GM12878 (cell line): ENCODE measurements around the gene FAM118B. TPM values are rescaled to one million over a fixed set of nuclear protein-coding genes. Genes with fewer than 3 reads are reported as not detected.

Source experiments
- BCL11A ChIP-seq: IDR thresholded peaks from 2 replicates; pipeline ENCODE4 v1.6.1; 2011; ENCODE audit warnings: low read depth, low read length
- BHLHE40 ChIP-seq, 2 experiments: fragments of 450-650 bp in 1 of 2; IDR thresholded peaks; 2 replicates each; pipeline ENCODE4 v1.6.1; 2011 to 2017; ENCODE audit warnings: low read depth in 2 of 2, borderline replicate concordance in 1 of 2, improper control_type of control experiment in 1 of 2, low read length in 1 of 2, mild to moderate bottlenecking in 1 of 2
- CBFB ChIP-seq: IDR thresholded peaks from 2 replicates; pipeline ENCODE4 v1.6.1; 2016; ENCODE audit warnings: antibody characterized with exemption, low read depth
- CHD1 ChIP-seq: IDR thresholded peaks from 2 replicates; pipeline ENCODE4 v1.6.1; 2012; ENCODE audit warnings: low read depth, low read length, improper control_type of control experiment
- CHD4 ChIP-seq: fragments of 200-600 bp; sonication (generic); IDR thresholded peaks from 2 replicates; pipeline ENCODE4 v1.6.1; 2016; ENCODE audit warnings: mild to moderate bottlenecking
- ETV6 ChIP-seq, 2 experiments: fragments of 450-650 bp in 1 of 2; IDR thresholded peaks in 1 of 2; conservative IDR thresholded peaks in 1 of 2; 2 replicates each; pipeline ENCODE4 v1.6.1; 2014; ENCODE audit warnings: antibody characterized with exemption in 1 of 2, borderline replicate concordance in 1 of 2, low read depth in 1 of 2, mild to moderate bottlenecking in 1 of 2, moderate library complexity in 1 of 2
- EZH2 ChIP-seq: IDR thresholded peaks from 2 replicates; pipeline ENCODE4 v1.6.1; 2012; ENCODE audit warnings: low read depth, mild to moderate bottlenecking, control low read depth, inconsistent platforms, low read length, borderline replicate concordance; ENCODE audit not compliant: control insufficient read depth
- GABPA ChIP-seq: IDR thresholded peaks from 2 replicates; pipeline ENCODE4 v1.6.1; 2014; ENCODE audit warnings: antibody characterized with exemption, low read depth, mild to moderate bottlenecking, inconsistent platforms
- HDAC2 ChIP-seq: fragments of 200-600 bp; sonication (generic); IDR thresholded peaks from 2 replicates; pipeline ENCODE4 v1.6.1; 2017
- IKZF2 ChIP-seq, 2 experiments: fragments of 450-650 bp; IDR thresholded peaks; 2 replicates each; pipeline ENCODE4 v1.6.1; 2017; ENCODE audit warnings: mild to moderate bottlenecking in 2 of 2, moderate library complexity in 2 of 2
- LARP7 ChIP-seq: fragments of 450-650 bp; IDR thresholded peaks from 2 replicates; pipeline ENCODE4 v1.6.1; 2017; ENCODE audit warnings: mild to moderate bottlenecking
- MEF2A ChIP-seq: IDR thresholded peaks from 2 replicates; pipeline ENCODE4 v1.6.1; 2011; ENCODE audit warnings: low read depth, mild to moderate bottlenecking, low read length, moderate library complexity; ENCODE audit not compliant: insufficient read depth
- MYB ChIP-seq: fragments of 150-350 bp; IDR thresholded peaks from 2 replicates; pipeline ENCODE4 v1.6.1; 2014; ENCODE audit warnings: mild to moderate bottlenecking, low read depth, low read length, borderline replicate concordance
- NFYA ChIP-seq: IDR thresholded peaks from 2 replicates; pipeline ENCODE4 v1.6.1; 2011; ENCODE audit warnings: low read depth, mild to moderate bottlenecking, low read length, improper control_type of control experiment, borderline replicate concordance
- PAX5 ChIP-seq: IDR thresholded peaks from 2 replicates; pipeline ENCODE4 v1.6.1; 2011; ENCODE audit warnings: low read depth, low read length, borderline replicate concordance
- POLR2A ChIP-seq: IDR thresholded peaks from 2 replicates; pipeline ENCODE4 v1.6.1; 2011; ENCODE audit warnings: low read depth, mild to moderate bottlenecking, low read length
- POU2F2 ChIP-seq: IDR thresholded peaks from 3 replicates; pipeline ENCODE4 v1.6.1; 2011; ENCODE audit warnings: low read depth, mild to moderate bottlenecking, low read length, borderline replicate concordance
- SIX5 ChIP-seq: IDR thresholded peaks from 2 replicates; pipeline ENCODE4 v1.6.1; 2011; ENCODE audit warnings: mild to moderate bottlenecking, low read depth, low read length, moderate library complexity; ENCODE audit not compliant: severe bottlenecking
- STAT3 ChIP-seq: IDR thresholded peaks from 2 replicates; pipeline ENCODE4 v1.6.1; 2011; ENCODE audit warnings: low read depth, low read length, improper control_type of control experiment
- SUPT20H ChIP-seq: IDR thresholded peaks from 2 replicates; pipeline ENCODE4 v1.6.1; 2011; ENCODE audit warnings: low read depth, mild to moderate bottlenecking, low read length, moderate library complexity, borderline replicate concordance; ENCODE audit not compliant: control insufficient read depth
- ZNF622 ChIP-seq: fragments of 450-650 bp; IDR thresholded peaks from 2 replicates; pipeline ENCODE4 v1.6.1; 2017; ENCODE audit warnings: mild to moderate bottlenecking, inconsistent platforms
- polyA plus RNA-seq, 11 experiments: library from polyadenylated mRNA; depleted of rRNA in 4 of 11; unstranded in 6 of 11; stranded (reverse) in 5 of 11; fragments of >200 nt; fragmentation: Nextera tagmentation in 4 of 11; fragmentation: Illumina TruSeq in 1 of 11; extraction: Ambion mirVana in 4 of 11; extraction: Trizol in 1 of 11; gene quantifications; 1 replicate in 1 of 11; 2 replicates in 10 of 11; pipeline versions ENCODE4 v1.2.1 to v1.2.3, GENCODE V29; 2011 to 2016; ENCODE audit warnings: inconsistent platforms in 2 of 11, missing spikeins in 2 of 11, low read depth in 1 of 11
- total RNA-seq, 4 experiments: library from RNA; depleted of rRNA in 3 of 4; stranded (reverse); fragments of >200 nt in 3 of 4; fragmentation: Illumina TruSeq in 1 of 4; extraction: Trizol in 1 of 4; gene quantifications; 2 replicates each; pipeline versions ENCODE4 v1.2.1 to v1.2.3, GENCODE V29; 2013 to 2021
- TF ChIP-seq, protein P1 (sequence below): fragments of 450-650 bp; formaldehyde crosslinking; IDR thresholded peaks from 2 replicates; pipeline ENCODE4 v1.4.0; 2020; ENCODE audit warnings: mild to moderate bottlenecking, moderate library complexity
- TF ChIP-seq, protein P2 (sequence below): fragments of 450-650 bp; IDR thresholded peaks from 2 replicates; pipeline ENCODE4 v1.6.1; 2017; ENCODE audit warnings: mild to moderate bottlenecking, low read depth, inconsistent platforms; ENCODE audit not compliant: poor library complexity, severe bottlenecking
- TF ChIP-seq, protein P3 (sequence below): IDR thresholded peaks from 2 replicates; pipeline ENCODE4 v1.6.1; 2011; ENCODE audit warnings: borderline replicate concordance, low read depth, mild to moderate bottlenecking, moderate library complexity, low read length; ENCODE audit not compliant: insufficient read depth, poor library complexity, severe bottlenecking

FAM118B gene
- total and polyA plus RNA-seq, 10 of the 15 experiments (the other 5 are each of a cell fraction or from before 2014, with no cell fraction given): 12.8 to 29.7 (median 16.5) TPM

DNA sequence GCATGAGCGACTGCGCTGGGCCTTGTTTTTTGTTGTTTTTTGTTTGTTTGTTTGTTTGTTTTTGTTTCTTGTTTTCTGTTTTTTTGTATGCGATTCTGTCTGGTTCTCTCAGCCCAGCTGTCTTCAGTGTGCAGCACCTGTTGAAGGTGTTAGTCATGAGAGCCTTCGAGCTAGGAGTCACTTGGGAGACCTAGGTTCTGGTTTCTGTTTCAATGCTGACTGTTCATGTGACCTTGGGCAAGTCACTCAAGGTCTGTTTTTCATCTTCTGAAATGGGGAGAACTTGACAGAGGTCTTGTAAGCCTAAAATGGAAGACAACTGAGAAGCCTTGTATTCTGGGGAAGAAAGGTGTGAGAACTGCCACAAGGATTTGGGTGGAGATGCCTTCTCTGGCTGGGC lies 94.1 kb downstream of the FAM118B start (continued):
- TF ChIP-seq, protein P1, sequence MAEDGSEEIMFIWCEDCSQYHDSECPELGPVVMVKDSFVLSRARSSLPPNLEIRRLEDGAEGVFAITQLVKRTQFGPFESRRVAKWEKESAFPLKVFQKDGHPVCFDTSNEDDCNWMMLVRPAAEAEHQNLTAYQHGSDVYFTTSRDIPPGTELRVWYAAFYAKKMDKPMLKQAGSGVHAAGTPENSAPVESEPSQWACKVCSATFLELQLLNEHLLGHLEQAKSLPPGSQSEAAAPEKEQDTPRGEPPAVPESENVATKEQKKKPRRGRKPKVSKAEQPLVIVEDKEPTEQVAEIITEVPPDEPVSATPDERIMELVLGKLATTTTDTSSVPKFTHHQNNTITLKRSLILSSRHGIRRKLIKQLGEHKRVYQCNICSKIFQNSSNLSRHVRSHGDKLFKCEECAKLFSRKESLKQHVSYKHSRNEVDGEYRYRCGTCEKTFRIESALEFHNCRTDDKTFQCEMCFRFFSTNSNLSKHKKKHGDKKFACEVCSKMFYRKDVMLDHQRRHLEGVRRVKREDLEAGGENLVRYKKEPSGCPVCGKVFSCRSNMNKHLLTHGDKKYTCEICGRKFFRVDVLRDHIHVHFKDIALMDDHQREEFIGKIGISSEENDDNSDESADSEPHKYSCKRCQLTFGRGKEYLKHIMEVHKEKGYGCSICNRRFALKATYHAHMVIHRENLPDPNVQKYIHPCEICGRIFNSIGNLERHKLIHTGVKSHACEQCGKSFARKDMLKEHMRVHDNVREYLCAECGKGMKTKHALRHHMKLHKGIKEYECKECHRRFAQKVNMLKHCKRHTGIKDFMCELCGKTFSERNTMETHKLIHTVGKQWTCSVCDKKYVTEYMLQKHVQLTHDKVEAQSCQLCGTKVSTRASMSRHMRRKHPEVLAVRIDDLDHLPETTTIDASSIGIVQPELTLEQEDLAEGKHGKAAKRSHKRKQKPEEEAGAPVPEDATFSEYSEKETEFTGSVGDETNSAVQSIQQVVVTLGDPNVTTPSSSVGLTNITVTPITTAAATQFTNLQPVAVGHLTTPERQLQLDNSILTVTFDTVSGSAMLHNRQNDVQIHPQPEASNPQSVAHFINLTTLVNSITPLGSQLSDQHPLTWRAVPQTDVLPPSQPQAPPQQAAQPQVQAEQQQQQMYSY (CRISPR knock-in tag): no peak
- TF ChIP-seq SIX5: no peak
- no peak for TF ChIP-seq POLR2A
- no peak for TF ChIP-seq SUPT20H
- TF ChIP-seq, protein P2, sequence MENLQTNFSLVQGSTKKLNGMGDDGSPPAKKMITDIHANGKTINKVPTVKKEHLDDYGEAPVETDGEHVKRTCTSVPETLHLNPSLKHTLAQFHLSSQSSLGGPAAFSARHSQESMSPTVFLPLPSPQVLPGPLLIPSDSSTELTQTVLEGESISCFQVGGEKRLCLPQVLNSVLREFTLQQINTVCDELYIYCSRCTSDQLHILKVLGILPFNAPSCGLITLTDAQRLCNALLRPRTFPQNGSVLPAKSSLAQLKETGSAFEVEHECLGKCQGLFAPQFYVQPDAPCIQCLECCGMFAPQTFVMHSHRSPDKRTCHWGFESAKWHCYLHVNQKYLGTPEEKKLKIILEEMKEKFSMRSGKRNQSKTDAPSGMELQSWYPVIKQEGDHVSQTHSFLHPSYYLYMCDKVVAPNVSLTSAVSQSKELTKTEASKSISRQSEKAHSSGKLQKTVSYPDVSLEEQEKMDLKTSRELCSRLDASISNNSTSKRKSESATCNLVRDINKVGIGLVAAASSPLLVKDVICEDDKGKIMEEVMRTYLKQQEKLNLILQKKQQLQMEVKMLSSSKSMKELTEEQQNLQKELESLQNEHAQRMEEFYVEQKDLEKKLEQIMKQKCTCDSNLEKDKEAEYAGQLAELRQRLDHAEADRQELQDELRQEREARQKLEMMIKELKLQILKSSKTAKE: no peak
- no peak for TF ChIP-seq CHD1
- no peak for TF ChIP-seq PAX5
- TF ChIP-seq STAT3: no peak
- TF ChIP-seq HDAC2: no peak
- TF ChIP-seq POU2F2: no peak
- TF ChIP-seq IKZF2 (IDR thresholded peaks at IDR 0.05): no peak; a peak in 1 of 4 replicates
- no peak for TF ChIP-seq MEF2A
- no peak for TF ChIP-seq EZH2
- no peak for TF ChIP-seq NFYA
- no peak for TF ChIP-seq ETV6 (conservative IDR thresholded peaks at IDR 0.05 in 1 of 2, IDR thresholded peaks at IDR 0.05 in 1 of 2; ENCODE audit: borderline replicate concordance in 1 of 2, low read depth in 1 of 2)
- TF ChIP-seq ZNF622: no peak
- no peak for TF ChIP-seq LARP7
- peak; percentile 47 to 64; a peak in 2 of 4 replicates for TF ChIP-seq BHLHE40 (IDR thresholded peaks at IDR 0.05; ENCODE audit: borderline replicate concordance in 1 of 2, low read depth in 2 of 2, low read length in 1 of 2)
- no peak for TF ChIP-seq MYB
- no peak for TF ChIP-seq CBFB
- no peak for TF ChIP-seq BCL11A
- TF ChIP-seq, protein P3, sequence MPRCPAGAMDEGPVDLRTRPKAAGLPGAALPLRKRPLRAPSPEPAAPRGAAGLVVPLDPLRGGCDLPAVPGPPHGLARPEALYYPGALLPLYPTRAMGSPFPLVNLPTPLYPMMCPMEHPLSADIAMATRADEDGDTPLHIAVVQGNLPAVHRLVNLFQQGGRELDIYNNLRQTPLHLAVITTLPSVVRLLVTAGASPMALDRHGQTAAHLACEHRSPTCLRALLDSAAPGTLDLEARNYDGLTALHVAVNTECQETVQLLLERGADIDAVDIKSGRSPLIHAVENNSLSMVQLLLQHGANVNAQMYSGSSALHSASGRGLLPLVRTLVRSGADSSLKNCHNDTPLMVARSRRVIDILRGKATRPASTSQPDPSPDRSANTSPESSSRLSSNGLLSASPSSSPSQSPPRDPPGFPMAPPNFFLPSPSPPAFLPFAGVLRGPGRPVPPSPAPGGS: no peak
- no peak for TF ChIP-seq GABPA
- TF ChIP-seq CHD4: no peak
